OCI-M2 (cell line): ENCODE data around the gene RAB3C.

Experiments
- DNase-seq: peaks from one replicate; lab custom pipeline; 2025; ENCODE audit not compliant: unreplicated experiment; lab: John Stamatoyannopoulos, UW

RAB3C gene

GRCh38 chr5:58813855-58814254 lies 231.0 kb downstream of the RAB3C start:
- DNase-seq, result no peak

- DNase-seq, result no peak
Measured at GRCh38 chr5:58816181-58816731, 233.4 kb downstream of the RAB3C start.

DNA sequence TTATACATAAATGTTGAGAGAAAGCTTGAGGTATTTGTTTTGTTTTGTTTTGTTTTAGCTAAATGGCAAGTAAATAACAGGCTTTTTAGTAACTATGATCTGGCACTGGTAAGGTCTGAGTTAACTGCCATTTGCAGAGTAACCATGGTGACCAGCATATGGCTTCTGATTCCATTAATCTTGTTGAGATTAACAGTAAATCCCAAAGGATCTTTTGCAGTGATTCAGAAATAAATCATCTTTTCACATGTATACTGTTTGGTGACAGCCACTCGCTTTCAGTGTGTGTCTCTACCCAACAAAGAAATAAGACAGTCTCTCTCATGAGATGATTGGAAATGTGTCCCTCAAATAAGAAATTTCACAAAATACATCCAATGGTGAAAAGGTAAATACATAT lies 235.6 kb downstream of the RAB3C start:
- no peak for DNase-seq

- no peak for DNase-seq
Measured at GRCh38 chr5:58825441-58825840, 242.6 kb downstream of the RAB3C start.

DNA sequence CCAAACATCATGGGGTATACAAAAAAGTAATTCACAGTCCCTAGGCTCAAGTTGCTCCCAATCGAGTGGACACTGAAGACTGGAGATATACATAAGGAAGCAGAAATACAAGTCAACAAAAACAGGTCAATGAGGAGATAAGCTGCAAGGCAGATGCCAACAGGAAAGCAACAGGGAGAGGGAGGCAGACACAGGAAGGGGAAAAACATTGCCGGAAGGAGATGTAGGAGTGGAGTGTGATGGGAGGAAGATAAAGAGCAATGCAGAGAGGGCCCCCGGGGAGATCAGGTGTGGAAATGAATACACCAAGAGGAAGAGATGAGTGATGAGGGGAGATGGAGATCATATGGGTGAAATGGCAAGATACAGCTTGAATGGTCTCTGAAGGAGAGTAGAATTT lies 243.0 kb downstream of the RAB3C start:
- DNase-seq, result no peak

- DNase-seq, result no peak
Measured at GRCh38 chr5:58827463-58827862, 244.6 kb downstream of the RAB3C start.

DNA sequence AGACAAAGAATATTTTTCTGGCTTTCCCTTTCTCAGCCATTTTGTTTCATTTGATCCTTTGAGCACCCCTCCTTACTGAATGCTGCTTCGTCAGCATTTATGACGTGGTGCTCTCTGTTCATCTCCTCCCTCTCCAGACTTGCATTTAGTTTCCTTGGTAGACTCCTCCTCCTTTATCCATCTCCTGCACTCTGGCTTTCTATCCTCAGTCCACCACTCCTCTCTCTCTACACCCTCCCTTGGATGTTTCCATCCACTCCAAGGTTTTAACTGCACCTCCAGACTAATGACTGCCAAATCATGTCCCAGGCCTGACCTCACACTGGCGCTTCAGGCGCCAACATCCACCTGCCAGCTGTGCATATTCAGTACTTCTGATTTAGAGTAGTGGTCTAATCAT lies 245.4 kb downstream of the RAB3C start:
- DNase-seq, result no peak

DNA sequence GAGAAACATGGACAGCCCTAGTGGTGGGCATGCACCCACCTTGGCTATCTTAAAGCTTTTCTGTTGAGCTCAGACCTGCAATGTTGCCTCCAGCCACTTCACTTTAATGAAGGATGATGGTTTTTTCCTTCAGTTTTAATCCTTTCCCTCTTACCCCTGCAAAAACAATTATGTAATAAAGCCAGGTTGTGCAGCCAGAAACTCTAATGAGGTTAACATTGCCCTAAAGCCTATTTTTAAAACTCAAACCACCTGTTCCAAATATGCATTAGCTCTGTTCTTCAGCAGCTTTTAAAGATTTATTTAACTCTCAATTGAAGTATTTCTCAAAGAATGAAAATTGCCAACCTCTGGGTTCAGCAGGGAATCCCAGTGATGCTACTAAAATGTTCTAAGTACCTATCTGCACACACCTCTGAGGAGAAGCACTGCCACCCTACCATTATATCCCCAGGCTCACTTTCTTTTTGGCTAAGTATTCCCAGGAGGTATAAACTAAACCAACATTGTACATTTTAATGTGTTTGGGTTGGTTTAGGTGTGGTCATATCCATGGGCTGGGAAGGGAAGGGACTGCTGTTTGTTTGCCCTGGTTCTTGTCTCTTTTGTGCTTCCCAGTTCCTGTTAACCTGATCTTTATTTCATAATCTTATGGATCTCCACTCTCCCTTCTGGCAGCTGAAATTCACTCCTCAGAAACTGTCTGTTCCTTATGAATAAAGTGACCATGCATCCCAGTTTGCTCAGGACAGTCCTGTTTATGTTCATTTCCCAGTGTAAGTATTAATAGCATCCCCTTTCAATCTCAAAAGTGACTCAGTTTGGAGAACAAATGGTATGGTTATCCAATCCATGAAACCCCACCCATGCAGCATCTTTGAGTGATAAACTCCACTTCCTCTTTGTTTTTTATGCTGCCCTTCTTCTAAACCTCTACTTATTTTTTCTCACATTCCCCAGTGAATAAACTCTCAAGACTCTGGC lies 251.7 kb downstream of the RAB3C start:
- no peak for DNase-seq

DNA sequence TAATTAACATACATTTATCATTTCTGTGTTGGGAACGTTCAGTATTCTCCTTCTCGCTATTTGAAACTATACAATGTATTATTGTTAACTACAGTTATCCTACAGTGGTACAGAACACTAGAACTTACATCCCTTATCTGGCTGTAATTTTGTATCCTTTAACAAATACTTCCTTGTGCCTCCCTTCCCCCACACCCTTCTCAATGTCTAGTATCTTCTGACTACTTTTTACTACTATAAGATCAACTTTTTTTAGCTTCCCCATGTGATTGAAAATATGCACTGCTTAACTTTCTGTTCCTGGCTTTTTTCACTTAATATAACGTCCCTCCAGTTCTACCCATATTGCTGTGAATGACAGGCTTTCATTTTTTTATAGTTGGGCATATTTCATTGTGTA lies 253.5 kb downstream of the RAB3C start:
- DNase-seq, result no peak

DNA sequence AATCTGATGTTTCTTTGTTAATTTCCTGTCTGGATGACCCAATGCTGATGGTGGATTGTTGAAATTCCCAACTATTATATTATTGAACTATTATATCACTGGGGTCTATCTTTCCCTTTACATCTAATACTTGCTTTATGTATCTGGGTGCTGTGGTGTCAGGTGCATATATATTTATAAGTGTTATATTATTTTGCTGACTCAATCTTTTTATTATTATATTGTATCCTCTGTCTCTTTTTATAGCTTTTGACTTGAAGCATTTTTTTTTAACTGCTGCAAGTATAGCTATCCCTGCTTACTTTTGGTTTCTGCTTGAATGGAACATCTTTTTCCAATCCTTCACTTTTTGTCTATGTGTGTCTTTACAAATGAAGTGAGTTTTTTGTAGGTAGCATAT lies 255.9 kb downstream of the RAB3C start:
- DNase-seq, result no peak

GRCh38 chr5:58842852-58843251 lies 260.0 kb downstream of the RAB3C start:
- DNase-seq, result no peak

- no peak for DNase-seq
Measured at GRCh38 chr5:58844395-58844794, 261.5 kb downstream of the RAB3C start.

- DNase-seq, result no peak
Measured at GRCh38 chr5:58847041-58847440, 264.2 kb downstream of the RAB3C start.

- DNase-seq, result no peak
Measured at GRCh38 chr5:58849223-58849622, 266.3 kb downstream of the RAB3C start.

DNA sequence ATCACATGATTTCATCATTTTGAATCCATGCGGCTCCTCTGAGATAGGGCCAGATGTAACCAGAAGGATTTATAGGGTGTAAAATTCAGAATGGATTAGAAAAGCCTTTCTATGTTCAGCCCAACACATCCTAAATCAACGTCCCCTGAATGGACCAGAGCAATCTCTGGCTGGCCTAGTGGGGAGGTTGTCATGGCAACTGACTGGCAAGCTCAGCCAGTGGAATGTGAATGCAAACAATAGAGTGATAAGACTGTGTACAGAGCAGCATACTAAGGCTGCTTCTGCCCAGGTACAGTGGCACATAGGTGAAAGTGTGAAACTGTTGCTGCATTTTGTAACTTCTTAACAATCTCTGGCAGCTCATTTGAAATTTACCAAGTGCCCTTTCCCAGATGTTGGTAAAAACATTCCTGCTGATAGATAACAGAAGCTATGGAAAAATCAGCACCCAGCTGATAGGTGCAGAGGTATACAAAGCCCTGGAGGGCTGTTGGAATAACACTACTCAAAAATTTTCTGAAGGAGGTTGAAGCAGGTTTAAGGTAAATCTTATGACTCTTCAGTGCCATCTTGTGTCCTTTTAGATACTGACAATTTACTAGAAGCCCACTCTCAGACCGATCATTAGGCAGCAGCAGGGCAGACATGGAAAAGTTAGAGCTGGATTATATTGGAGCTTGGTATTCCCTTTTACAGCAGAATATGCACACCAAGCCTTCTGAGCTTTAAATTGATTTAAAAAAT lies 267.2 kb downstream of the RAB3C start:
- no peak for DNase-seq

DNA sequence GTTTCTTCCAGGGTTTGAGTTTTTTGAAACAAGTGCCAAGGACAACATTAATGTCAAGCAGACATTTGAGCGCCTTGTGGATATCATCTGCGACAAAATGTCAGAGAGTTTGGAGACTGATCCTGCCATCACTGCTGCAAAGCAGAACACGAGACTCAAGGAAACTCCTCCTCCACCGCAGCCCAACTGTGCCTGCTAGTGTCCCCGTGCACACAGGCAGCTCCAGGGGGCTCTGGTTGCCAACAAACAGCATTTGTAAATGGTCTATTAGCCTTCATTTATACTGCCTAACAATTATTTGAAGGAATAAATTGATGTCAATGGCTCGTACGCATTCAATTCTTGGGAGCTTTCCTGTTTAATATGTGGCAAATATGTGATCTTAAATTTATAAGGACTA lies 268.3 kb downstream of the RAB3C start:
- no peak for DNase-seq

GRCh38 chr5:58851571-58851970 lies 268.7 kb downstream of the RAB3C start:
- no peak for DNase-seq

DNA sequence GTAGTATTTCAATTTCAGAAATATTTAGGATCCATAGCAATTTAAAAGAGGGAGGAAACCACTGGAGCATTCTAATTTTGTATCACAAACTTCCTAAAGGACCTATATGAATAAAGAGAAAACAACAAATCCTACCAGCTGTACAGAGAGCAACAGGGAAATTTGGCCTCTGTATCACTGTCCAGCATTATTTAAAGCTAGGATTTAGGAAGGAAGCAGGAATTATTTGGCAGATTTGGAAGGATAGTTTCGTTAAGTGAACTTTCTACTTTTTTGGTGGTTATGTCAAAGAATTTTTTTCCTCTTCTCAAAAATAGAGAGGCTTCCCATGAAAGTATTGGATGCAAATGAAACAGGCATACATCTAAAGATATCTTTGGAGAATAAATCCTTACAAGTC lies 269.7 kb downstream of the RAB3C start:
- DNase-seq, result no peak

GRCh38 chr5:58854441-58854840 lies 271.6 kb downstream of the RAB3C start:
- DNase-seq, result no peak

GRCh38 chr5:58855851-58856739 lies 273.2 kb downstream of the RAB3C start:
- DNase-seq, result no peak

GRCh38 chr5:58857609-58858008 lies 274.7 kb downstream of the RAB3C start:
- DNase-seq, result no peak
